Endothelial cell of umbilical vein (primary cell): Measurements from ENCODE around the gene PPFIA3. TPM values are rescaled to one million over a fixed set of nuclear protein-coding genes. Genes with fewer than 3 reads are reported as not detected.

Experiments
- BruUV-seq: library from RNA; stranded (reverse); fragments of 400-500 nt; replicated peaks from 2 replicates; lab custom pipeline; 2021; lab: Mats Ljungman, UMichigan
- CTCF ChIA-PET: fragments of 300-600, 350-600 bp; sonication (Branson Sonifier 250); formaldehyde crosslinking; loops from one replicate; lab custom pipeline; 2021; ENCODE audit warnings: antibody characterized with exemption, inconsistent platforms; lab: Charles Lee
- POLR2A ChIA-PET: fragments of 300-600, 350-600 bp; sonication (Branson Sonifier 250); formaldehyde crosslinking; loops from one replicate; lab custom pipeline; 2021; ENCODE audit warnings: antibody characterized with exemption, inconsistent platforms; lab: Charles Lee
- DNase-seq: peaks from one replicate; pipeline ENCODE4 v3.0.0-alpha.2; 2011; ENCODE audit warnings: low read depth, low spot score
- FAIRE-seq: peaks from 2 replicates; lab custom pipeline; 2011; peaks lifted over from hg19 to GRCh38; lab: Jason Lieb, UNC
- H2AFZ ChIP-seq: 2 replicates; pipeline ENCODE4 v1.6.0; 2012; ENCODE audit warnings: low read depth, low read length, control low read depth, inconsistent platforms
- H3K27ac ChIP-seq: 2 replicates; pipeline ENCODE4 v1.5.1; 2011; ENCODE audit warnings: low read depth, mild to moderate bottlenecking, control low read depth, low read length, moderate library complexity; ENCODE audit not compliant: insufficient read depth
- H3K27me3 ChIP-seq, 2 experiments: 2 replicates each; pipeline versions ENCODE4 v1.6.0 to v1.6.1; 2011; ENCODE audit warnings: low read length in 2 of 2, mixed read lengths in 1 of 2; ENCODE audit not compliant: control insufficient read depth in 2 of 2, insufficient read depth in 2 of 2
- H3K36me3 ChIP-seq, 2 experiments: 2 replicates in 1 of 2; 3 replicates in 1 of 2; pipeline ENCODE4 v1.5.1; 2011; ENCODE audit warnings: low read length in 2 of 2, mild to moderate bottlenecking in 1 of 2, moderate library complexity in 1 of 2; ENCODE audit not compliant: control insufficient read depth in 2 of 2, insufficient read depth in 2 of 2; ENCODE audit errors: extremely low read depth in 1 of 2
- H3K4me1 ChIP-seq: 3 replicates; pipeline ENCODE4 v1.5.1; 2011; ENCODE audit warnings: mild to moderate bottlenecking, low read length; ENCODE audit not compliant: control insufficient read depth, insufficient read depth; ENCODE audit errors: extremely low read depth
- H3K4me2 ChIP-seq: 2 replicates; pipeline ENCODE4 v1.6.1; 2011; ENCODE audit warnings: low read length, control low read depth, mixed read lengths; ENCODE audit not compliant: insufficient read depth
- H3K4me3 ChIP-seq, 3 experiments: fragments of 200-600 bp in 1 of 3; sonication (generic), shearing (Covaris generic) in 1 of 3; replicated peaks in 1 of 3; 2 replicates each; pipeline ENCODE4 v1.5.1; 2011 to 2016; ENCODE audit warnings: control low read depth in 3 of 3, low read length in 3 of 3, mild to moderate bottlenecking in 2 of 3, inconsistent platforms in 1 of 3, low read depth in 1 of 3, moderate library complexity in 1 of 3; ENCODE audit not compliant: insufficient read depth in 1 of 3
- H3K79me2 ChIP-seq: 2 replicates; pipeline ENCODE4 v1.6.0; 2012; ENCODE audit warnings: low read length, inconsistent platforms; ENCODE audit not compliant: control insufficient read depth, insufficient read depth
- H3K9ac ChIP-seq: replicated peaks from 2 replicates; pipeline ENCODE3; 2011; ENCODE audit warnings: low read length, control low read depth; ENCODE audit not compliant: insufficient read depth; ENCODE audit errors: extremely low read depth
- H3K9me1 ChIP-seq: replicated peaks from 3 replicates; pipeline ENCODE4 v1.6.0; 2011; ENCODE audit warnings: mild to moderate bottlenecking, low read length; ENCODE audit not compliant: control insufficient read depth, insufficient read depth; ENCODE audit errors: extremely low read depth
- H3K9me3 ChIP-seq: replicated peaks from 2 replicates; pipeline ENCODE4 v1.5.1; 2012; ENCODE audit warnings: low read length, inconsistent platforms; ENCODE audit not compliant: control insufficient read depth, insufficient read depth
- H4K20me1 ChIP-seq: replicated peaks from 2 replicates; pipeline ENCODE3; 2011; ENCODE audit warnings: mild to moderate bottlenecking, low read length; ENCODE audit not compliant: control insufficient read depth, insufficient read depth; ENCODE audit errors: extremely low read depth
- FOS ChIP-seq: IDR thresholded peaks from 2 replicates; pipeline ENCODE4 v1.6.1; 2011; ENCODE audit warnings: mild to moderate bottlenecking, low read length, moderate library complexity, borderline replicate concordance; ENCODE audit not compliant: insufficient read depth
- JUN ChIP-seq: IDR thresholded peaks from 2 replicates; pipeline ENCODE4 v1.6.1; 2011; ENCODE audit warnings: borderline replicate concordance, low read depth; ENCODE audit not compliant: insufficient read length, insufficient read depth
- POLR2AphosphoS5 ChIP-seq: IDR thresholded peaks from 2 replicates; pipeline ENCODE4 v1.6.1; 2012; ENCODE audit warnings: low read depth, mild to moderate bottlenecking, control low read depth, low read length, moderate library complexity; ENCODE audit not compliant: insufficient read depth
- dilution Hi-C: fragments of 300-500 bp; cut with MboI; formaldehyde crosslinking; loops from one replicate; pipeline ENCODE4 v1.15.0; 2019; ENCODE audit warnings: low sequenced_read_pairs; ENCODE audit not compliant: extremely low pct_ligation_motif_present
- intact Hi-C: fragments of 100-400 bp; cut with micrococcal nuclease; formaldehyde crosslinking; loops from one replicate; pipeline ENCODE4 v1.10.0; 2022
- polyA plus RNA-seq, 4 experiments: library from polyadenylated mRNA; depleted of rRNA in 3 of 4; stranded (reverse) in 3 of 4; unstranded in 1 of 4; fragments of >200 nt; gene quantifications; 2 replicates each; pipeline versions ENCODE4 v1.2.1 to v1.2.3, GENCODE V29; 2011 to 2012; ENCODE audit warnings: missing spikeins in 1 of 4
- total RNA-seq: library from RNA; stranded (reverse); gene quantifications from 2 replicates; pipeline ENCODE4 v1.2.3, GENCODE V29; 2021
- TF ChIP-seq, protein P1 (sequence below), 2 donors: IDR thresholded peaks; 1 replicate in 1 of 2; 2 replicates in 1 of 2; pipeline ENCODE4 v1.5.1; 2011; ENCODE audit warnings: low read length in 2 of 2, mild to moderate bottlenecking in 2 of 2, moderate library complexity in 2 of 2, control low read depth in 1 of 2, inconsistent platforms in 1 of 2, low read depth in 1 of 2; ENCODE audit not compliant: insufficient read depth in 1 of 2; ENCODE audit errors: extremely low read depth in 1 of 2
- TF ChIP-seq, protein P2 (sequence below): IDR thresholded peaks from 2 replicates; pipeline ENCODE4 v1.6.1; 2011; ENCODE audit not compliant: insufficient read depth, insufficient read length

PPFIA3 gene
- total and polyA plus RNA-seq, 2 donors (not counting 3 experiments of a cell fraction or from before 2014, with no cell fraction given): 1.3 to 2.0 TPM

DNA sequence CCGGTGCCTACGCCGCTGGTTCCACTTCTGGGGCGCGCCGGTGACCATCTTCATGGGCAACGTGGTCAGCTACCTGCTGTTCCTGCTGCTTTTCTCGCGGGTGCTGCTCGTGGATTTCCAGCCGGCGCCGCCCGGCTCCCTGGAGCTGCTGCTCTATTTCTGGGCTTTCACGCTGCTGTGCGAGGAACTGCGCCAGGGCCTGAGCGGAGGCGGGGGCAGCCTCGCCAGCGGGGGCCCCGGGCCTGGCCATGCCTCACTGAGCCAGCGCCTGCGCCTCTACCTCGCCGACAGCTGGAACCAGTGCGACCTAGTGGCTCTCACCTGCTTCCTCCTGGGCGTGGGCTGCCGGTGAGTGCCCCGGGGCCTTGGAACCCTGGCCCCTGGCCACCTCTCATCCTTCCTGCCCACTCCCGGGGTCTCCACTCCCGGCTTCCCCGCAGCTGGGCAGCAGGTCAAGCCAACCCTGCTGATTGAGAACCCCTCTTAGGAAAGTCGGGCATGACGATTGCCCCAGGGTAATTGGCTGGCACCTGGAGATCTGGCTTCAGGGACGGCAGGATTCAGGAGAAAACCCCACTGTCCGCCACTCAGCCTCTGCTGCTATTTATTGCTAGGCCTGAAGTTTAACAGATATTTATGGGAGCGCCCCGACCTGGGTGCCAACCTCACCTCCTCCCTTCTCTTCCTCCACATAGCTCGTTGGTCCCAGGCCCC is 77.3 kb downstream of the PPFIA3 start:
- no peaks in the 10 kb centered on the region for H3K9me3 ChIP-seq
- peaks cover 9% of the 10 kb centered on the region for H3K4me1 ChIP-seq
- H3K4me3 ChIP-seq: no peak overlapping the region
- H3K27me3 ChIP-seq: no peaks in the 10 kb centered on the region
- H3K4me2 ChIP-seq: no peak overlapping the region
- no peaks in the 10 kb centered on the region for H3K79me2 ChIP-seq
- H3K9ac ChIP-seq: no peak overlapping the region
- POLR2A ChIA-PET: no interaction called here
- dilution Hi-C loops: no loop called here
- H2AFZ ChIP-seq: no peak overlapping the region
- intact Hi-C loops: loop anchor here (5.0 kb wide), 1 partner anchor 79 kb away; the partner anchor contains the start of genes C19orf73 and PPFIA3
- FAIRE-seq (no peak), DNase-seq (no peak)
- no peak for TF ChIP-seq POLR2AphosphoS5
- TF ChIP-seq, protein P1, sequence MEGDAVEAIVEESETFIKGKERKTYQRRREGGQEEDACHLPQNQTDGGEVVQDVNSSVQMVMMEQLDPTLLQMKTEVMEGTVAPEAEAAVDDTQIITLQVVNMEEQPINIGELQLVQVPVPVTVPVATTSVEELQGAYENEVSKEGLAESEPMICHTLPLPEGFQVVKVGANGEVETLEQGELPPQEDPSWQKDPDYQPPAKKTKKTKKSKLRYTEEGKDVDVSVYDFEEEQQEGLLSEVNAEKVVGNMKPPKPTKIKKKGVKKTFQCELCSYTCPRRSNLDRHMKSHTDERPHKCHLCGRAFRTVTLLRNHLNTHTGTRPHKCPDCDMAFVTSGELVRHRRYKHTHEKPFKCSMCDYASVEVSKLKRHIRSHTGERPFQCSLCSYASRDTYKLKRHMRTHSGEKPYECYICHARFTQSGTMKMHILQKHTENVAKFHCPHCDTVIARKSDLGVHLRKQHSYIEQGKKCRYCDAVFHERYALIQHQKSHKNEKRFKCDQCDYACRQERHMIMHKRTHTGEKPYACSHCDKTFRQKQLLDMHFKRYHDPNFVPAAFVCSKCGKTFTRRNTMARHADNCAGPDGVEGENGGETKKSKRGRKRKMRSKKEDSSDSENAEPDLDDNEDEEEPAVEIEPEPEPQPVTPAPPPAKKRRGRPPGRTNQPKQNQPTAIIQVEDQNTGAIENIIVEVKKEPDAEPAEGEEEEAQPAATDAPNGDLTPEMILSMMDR (IDR thresholded peaks at IDR 0.05; ENCODE audit: extremely low read depth in 1 of 2, insufficient read depth in 1 of 2, low read depth in 1 of 2, low read length in 2 of 2): no peak
- TF ChIP-seq JUN: no peak
- no peak for TF ChIP-seq FOS
- TF ChIP-seq, protein P2, sequence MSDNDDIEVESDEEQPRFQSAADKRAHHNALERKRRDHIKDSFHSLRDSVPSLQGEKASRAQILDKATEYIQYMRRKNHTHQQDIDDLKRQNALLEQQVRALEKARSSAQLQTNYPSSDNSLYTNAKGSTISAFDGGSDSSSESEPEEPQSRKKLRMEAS: no peak
- no peaks in the 10 kb centered on the region for H4K20me1 ChIP-seq
- CTCF ChIA-PET: interaction anchor here (1.2 to 4.8 kb wide), 6 partner anchors 10 to 100 kb away, joined by 3 to 164 read pairs (median 48); partner anchors contain the start of gene LIN7B
- H3K36me3 ChIP-seq: peaks cover 0 to 4% of the 10 kb centered on the region in 2 experiments
- no peaks in the 10 kb centered on the region for H3K9me1 ChIP-seq
- no TSS peak for BruUV-seq
- no peak overlapping the region for H3K27ac ChIP-seq
